Measurements from ENCODE around the gene KIRREL1.

GRCh38 chr1:157958263-157958662 is 35.2 kb upstream of the KIRREL1 start:
- TF ChIP-seq CTCF (IDR thresholded peaks at IDR 0.05), result no peak
- no peak for TF ChIP-seq POLR2A (IDR thresholded peaks at IDR 0.05)
